BJ (cell line): Measurements from ENCODE around the gene ZBTB20. TPM values are rescaled to one million over a fixed set of nuclear protein-coding genes. Genes with fewer than 3 reads are reported as not detected.

Source experiments
- CTCF ChIA-PET: fragments of 350-600 bp; formaldehyde crosslinking; extraction: SDS; loops from one replicate; lab custom pipeline; 2021; ENCODE audit warnings: antibody characterized with exemption, inconsistent platforms; lab: Yijun Ruan, JAX
- POLR2A ChIA-PET: fragments of 300-600 bp; sonication (Branson Sonifier 250); formaldehyde crosslinking; extraction: SDS; loops from one replicate; lab custom pipeline; 2021; ENCODE audit warnings: antibody characterized with exemption; lab: Charles Lee
- DNase-seq: peaks from one replicate; pipeline ENCODE4 v3.0.0-alpha.2; 2011; ENCODE audit warnings: low read depth
- H3K27me3 ChIP-seq: 2 replicates; pipeline ENCODE4 v1.6.0; 2011; ENCODE audit warnings: low read length; ENCODE audit not compliant: control insufficient read depth, insufficient read depth
- H3K36me3 ChIP-seq: 2 replicates; pipeline ENCODE4 v1.5.1; 2011; ENCODE audit warnings: low read length; ENCODE audit not compliant: control insufficient read depth, insufficient read depth
- H3K4me3 ChIP-seq: 2 replicates; pipeline ENCODE4 v1.5.1; 2011; ENCODE audit warnings: low read depth, mild to moderate bottlenecking, control low read depth, low read length
- CTCF ChIP-seq: IDR thresholded peaks from 2 replicates; pipeline ENCODE4 v1.5.1; 2011; ENCODE audit warnings: low read depth, mild to moderate bottlenecking, control low read depth, inconsistent platforms, low read length, moderate library complexity; ENCODE audit not compliant: insufficient read depth
- polyA plus RNA-seq: library from polyadenylated mRNA; depleted of rRNA; stranded (reverse); fragments of >200 nt; gene quantifications from 2 replicates; pipeline ENCODE4 v1.2.3, GENCODE V29; 2011

ZBTB20 gene
- polyA plus RNA-seq, 1 experiment, result 6.0 TPM

- ChIA-PET POLR2A (interaction anchor here (0.7 kb wide), 1 partner anchor 293 kb away, joined by 16 read pairs; no protein-coding TSS in a partner anchor), CTCF (interaction anchor here (0.7 to 1.4 kb wide), 3 partner anchors 12 to 68 kb away, joined by 3 to 5 read pairs (median 3); no protein-coding TSS in a partner anchor)
- H3K36me3 ChIP-seq, result no peaks in the 10 kb centered on the region
Measured at GRCh38 chr3:114453361-114453780, 693.7 kb downstream of the ZBTB20 start.

GRCh38 chr3:114452937-114453336, 694.2 kb downstream of the ZBTB20 start:
- Histone ChIP-seq H3K36me3 (no peaks in the 10 kb centered on the region), H3K4me3 (no peak overlapping the region), H3K27me3 (no peaks in the 10 kb centered on the region)
- ChIA-PET POLR2A (no interaction called here), CTCF (interaction anchor here (0.6 to 1.4 kb wide), 2 partner anchors 15 to 67 kb away, joined by 3 read pairs; no protein-coding TSS in a partner anchor)
- DNase-seq, result no peak
- no peak for TF ChIP-seq CTCF

More at GRCh38 chr3:114453361-114453780, 693.7 kb downstream of the ZBTB20 start:
- DNase-seq, result no peak
- no peaks in the 10 kb centered on the region for H3K27me3 ChIP-seq
- H3K4me3 ChIP-seq, result no peak overlapping the region
- no peak for TF ChIP-seq CTCF

GRCh38 chr3:114452256-114452655, 694.8 kb downstream of the ZBTB20 start:
- no peak for DNase-seq
- Histone ChIP-seq H3K36me3 (no peaks in the 10 kb centered on the region), H3K27me3 (no peaks in the 10 kb centered on the region), H3K4me3 (no peak overlapping the region)
- no peak for TF ChIP-seq CTCF
- ChIA-PET POLR2A (interaction anchor here (0.5 kb wide), 1 partner anchor 395 kb away, joined by 6 read pairs; no protein-coding TSS in a partner anchor), CTCF (interaction anchor here (0.8 kb wide), 1 partner anchor 68 kb away, joined by 5 read pairs; no protein-coding TSS in a partner anchor)

GRCh38 chr3:114451561-114452018, 695.5 kb downstream of the ZBTB20 start:
- no peak for DNase-seq
- CTCF ChIA-PET, result interaction anchor here (0.6 to 0.8 kb wide), 2 partner anchors 51 to 67 kb away, joined by 4 to 5 read pairs; no protein-coding TSS in a partner anchor
- POLR2A ChIA-PET, result no interaction called here
- Histone ChIP-seq H3K36me3 (no peaks in the 10 kb centered on the region), H3K4me3 (peak overlapping the region; percentile 21), H3K27me3 (no peaks in the 10 kb centered on the region)
- no peak for TF ChIP-seq CTCF

GRCh38 chr3:114451051-114451451, 696.0 kb downstream of the ZBTB20 start:
- Histone ChIP-seq H3K4me3 (peak overlapping the region; percentile 17), H3K36me3 (no peaks in the 10 kb centered on the region), H3K27me3 (no peaks in the 10 kb centered on the region)
- ChIA-PET POLR2A (no interaction called here), CTCF (interaction anchor here (0.6 kb wide), 1 partner anchor 50 kb away, joined by 4 read pairs; no protein-coding TSS in a partner anchor)
- TF ChIP-seq CTCF, result no peak
- no peak for DNase-seq
